ENCODE results near the gene PITPNB.

DNA sequence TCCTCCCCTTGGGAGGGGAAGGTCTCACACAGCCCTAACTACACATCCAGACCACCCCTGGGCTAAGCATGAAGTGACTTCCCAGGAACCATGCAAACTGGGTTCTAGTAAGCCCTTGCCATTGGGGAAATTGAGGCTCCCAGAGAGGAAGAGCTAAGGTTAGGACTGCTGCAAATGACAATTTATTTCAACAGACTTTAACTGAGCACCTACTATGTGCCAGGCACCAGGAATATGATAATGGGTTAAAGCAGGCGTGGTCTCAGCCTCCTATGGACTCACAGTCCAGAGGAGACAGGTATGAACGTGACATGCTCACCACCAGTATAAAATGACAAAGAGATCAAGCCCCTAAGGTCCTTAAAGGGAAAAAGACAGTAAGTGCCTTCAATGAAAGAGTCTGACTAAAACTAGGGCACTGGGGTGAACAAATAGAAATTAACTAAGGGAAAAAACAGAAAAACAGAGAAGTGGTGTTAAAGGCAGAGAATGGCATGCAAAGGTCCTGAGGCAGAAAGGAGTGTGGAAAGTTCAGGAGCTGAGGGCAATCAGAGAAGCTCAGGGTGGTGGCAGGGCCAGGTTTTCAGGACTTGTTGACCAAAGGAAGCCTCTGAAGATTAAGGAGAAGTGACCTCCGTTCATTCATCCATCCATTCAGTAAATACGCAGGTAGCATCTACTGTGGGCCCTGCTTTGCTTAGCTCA is 103.1 kb downstream of the PITPNB start:
- TF ChIP-seq, protein P1, sequence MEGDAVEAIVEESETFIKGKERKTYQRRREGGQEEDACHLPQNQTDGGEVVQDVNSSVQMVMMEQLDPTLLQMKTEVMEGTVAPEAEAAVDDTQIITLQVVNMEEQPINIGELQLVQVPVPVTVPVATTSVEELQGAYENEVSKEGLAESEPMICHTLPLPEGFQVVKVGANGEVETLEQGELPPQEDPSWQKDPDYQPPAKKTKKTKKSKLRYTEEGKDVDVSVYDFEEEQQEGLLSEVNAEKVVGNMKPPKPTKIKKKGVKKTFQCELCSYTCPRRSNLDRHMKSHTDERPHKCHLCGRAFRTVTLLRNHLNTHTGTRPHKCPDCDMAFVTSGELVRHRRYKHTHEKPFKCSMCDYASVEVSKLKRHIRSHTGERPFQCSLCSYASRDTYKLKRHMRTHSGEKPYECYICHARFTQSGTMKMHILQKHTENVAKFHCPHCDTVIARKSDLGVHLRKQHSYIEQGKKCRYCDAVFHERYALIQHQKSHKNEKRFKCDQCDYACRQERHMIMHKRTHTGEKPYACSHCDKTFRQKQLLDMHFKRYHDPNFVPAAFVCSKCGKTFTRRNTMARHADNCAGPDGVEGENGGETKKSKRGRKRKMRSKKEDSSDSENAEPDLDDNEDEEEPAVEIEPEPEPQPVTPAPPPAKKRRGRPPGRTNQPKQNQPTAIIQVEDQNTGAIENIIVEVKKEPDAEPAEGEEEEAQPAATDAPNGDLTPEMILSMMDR (IDR thresholded peaks at IDR 0.05): no peak
- TF ChIP-seq EP300 (IDR thresholded peaks at IDR 0.05) (no peak), POLR2AphosphoS5 (IDR thresholded peaks at IDR 0.05) (no peak)

Measured in suprapubic skin (tissue), 4 donors.